Ectodermal cell (in vitro differentiated cells): ENCODE results near the gene HTN1.
"Not testable (repeated sequence)": the region's sequence is repeated elsewhere in the genome, so short reads cannot be mapped to it uniquely, and the experiment has no call there.

Experiments
- H3K27ac ChIP-seq: 2 replicates; pipeline ENCODE4 v1.7.0; 2013; ENCODE audit warnings: mild to moderate bottlenecking, low read depth, low read length; ENCODE audit not compliant: insufficient read depth, poor library complexity, severe bottlenecking
- H3K27me3 ChIP-seq: 2 replicates; pipeline ENCODE4 v1.7.0; 2013; ENCODE audit warnings: mild to moderate bottlenecking, low read length; ENCODE audit not compliant: insufficient read depth, control insufficient read depth, poor library complexity, severe bottlenecking
- H3K36me3 ChIP-seq: one replicate; pipeline ENCODE4 v1.7.0; 2013; ENCODE audit warnings: low read length; ENCODE audit not compliant: control insufficient read depth, insufficient read depth
- H3K4me1 ChIP-seq: one replicate; pipeline ENCODE4 v1.7.0; 2013; ENCODE audit warnings: low read length; ENCODE audit not compliant: control insufficient read depth, insufficient read depth
- H3K4me3 ChIP-seq: 2 replicates; pipeline ENCODE4 v1.7.0; 2013; ENCODE audit warnings: low read depth, low read length, control low read depth; ENCODE audit not compliant: insufficient read depth
- H3K9me3 ChIP-seq: 2 replicates; pipeline ENCODE4 v1.7.0; 2013; ENCODE audit warnings: mild to moderate bottlenecking, low read length, moderate library complexity; ENCODE audit not compliant: control insufficient read depth
- WGBS, 2 experiments: methylation state at CpG; one replicate each; pipeline ENCODE4 v1.1.7; 2013; ENCODE audit warnings: missing lambda C conversion rate in 2 of 2; 5-methylcytosine and 5-hydroxymethylcytosine counted together

Gene HTN1

GRCh38 chr4:70056534-70056933, 6.3 kb downstream of the HTN1 start:
- not testable (repeated sequence) for H3K4me3 ChIP-seq, H3K27ac ChIP-seq, H3K9me3 ChIP-seq, H3K4me1 ChIP-seq, H3K36me3 ChIP-seq, H3K27me3 ChIP-seq
- WGBS, 2 experiments: 56 to 88% methylated on average over 1 of the region's 1 CpG

GRCh38 chr4:70057651-70058050, 7.4 kb downstream of the HTN1 start:
- Histone ChIP-seq H3K27ac (no peak overlapping the region), H3K4me1 (no peaks in the 10 kb centered on the region), H3K36me3 (no peaks in the 10 kb centered on the region), H3K4me3 (no peak overlapping the region), H3K9me3 (no peaks in the 10 kb centered on the region), H3K27me3 (no peaks in the 10 kb centered on the region)
- WGBS, 2 experiments: 100% methylated on average over 1 of the region's 1 CpG; no CpG with 5 or more reads in 1 of the 2 experiments

GRCh38 chr4:70059149-70059548, 8.9 kb downstream of the HTN1 start:
- Histone ChIP-seq H3K27ac (no peak overlapping the region), H3K36me3 (no peaks in the 10 kb centered on the region), H3K4me3 (no peak overlapping the region)

GRCh38 chr4:70062000-70062399, 11.8 kb downstream of the HTN1 start:
- no peaks in the 10 kb centered on the region for H3K9me3 ChIP-seq
- H3K4me1 ChIP-seq: peaks cover 3% of the 10 kb centered on the region
- no peak overlapping the region for H3K27ac ChIP-seq
- no peaks in the 10 kb centered on the region for H3K36me3 ChIP-seq
- WGBS, 2 experiments: 100% methylated on average over 1 of the region's 1 CpG; no CpG with 5 or more reads in 1 of the 2 experiments
- no peak overlapping the region for H3K4me3 ChIP-seq
- no peaks in the 10 kb centered on the region for H3K27me3 ChIP-seq

More at GRCh38 chr4:70059149-70059548, 8.9 kb downstream of the HTN1 start:
- Histone ChIP-seq H3K9me3 (no peaks in the 10 kb centered on the region), H3K27me3 (no peaks in the 10 kb centered on the region), H3K4me1 (no peaks in the 10 kb centered on the region)

- H3K27me3 ChIP-seq: no peaks in the 10 kb centered on the region
- WGBS, 2 experiments: 100% methylated on average over 1 of the region's 1 CpG
- H3K4me3 ChIP-seq: no peak overlapping the region
- no peaks in the 10 kb centered on the region for H3K9me3 ChIP-seq
- H3K36me3 ChIP-seq: no peaks in the 10 kb centered on the region
- no peaks in the 10 kb centered on the region for H3K4me1 ChIP-seq
- H3K27ac ChIP-seq: no peak overlapping the region
Measured at GRCh38 chr4:70080205-70080604, 30.0 kb downstream of the HTN1 start.

- no peaks in the 10 kb centered on the region for H3K9me3 ChIP-seq
- H3K4me3 ChIP-seq: no peak overlapping the region
- H3K27ac ChIP-seq: no peak overlapping the region
- WGBS, 2 experiments: 90 to 100% methylated on average over 2 to 3 of the region's 3 CpGs
- no peaks in the 10 kb centered on the region for H3K27me3 ChIP-seq
- no peaks in the 10 kb centered on the region for H3K36me3 ChIP-seq
- H3K4me1 ChIP-seq: no peaks in the 10 kb centered on the region
Measured at GRCh38 chr4:70099206-70099605, 49.0 kb downstream of the HTN1 start.
